Breast epithelium (tissue), 4 donors: ENCODE data around the gene PCBP3. TPM values are rescaled to one million over a fixed set of nuclear protein-coding genes. Genes with fewer than 3 reads are reported as not detected.

ENCODE experiments used
- DNase-seq, 2 donors: peaks; one replicate each; pipeline ENCODE4 v3.0.0-alpha.2; 2019; ENCODE audit warnings: low spot score in 2 of 2
- H3K27ac ChIP-seq, 2 donors: fragments of 200-600 bp; sonication (generic) in 1 of 2; one replicate each; pipeline ENCODE4 v1.5.1; 2016 to 2019; ENCODE audit warnings: mild to moderate bottlenecking in 1 of 2
- H3K27me3 ChIP-seq, 2 donors: fragments of 200-600 bp; sonication (generic) in 1 of 2; one replicate each; pipeline versions ENCODE4 v1.5.1 to v1.6.0; 2017 to 2019; ENCODE audit warnings: control low read depth in 1 of 2, mild to moderate bottlenecking in 1 of 2
- H3K36me3 ChIP-seq: fragments of 200-600 bp; one replicate; pipeline ENCODE4 v1.5.1; 2019
- H3K4me1 ChIP-seq, 2 donors: fragments of 200-600 bp; sonication (generic); one replicate each; pipeline ENCODE4 v1.5.1; 2016 to 2019; ENCODE audit warnings: control low read depth in 1 of 2
- H3K4me3 ChIP-seq, 3 donors: fragments of 200-600 bp; sonication (generic); 1 replicate in 2 of 3; 2 replicates in 1 of 3; pipeline ENCODE4 v1.5.1; 2016 to 2019; ENCODE audit warnings: mild to moderate bottlenecking in 3 of 3, moderate library complexity in 2 of 3
- H3K9me3 ChIP-seq, 2 donors: fragments of 200-600 bp; sonication (generic) in 1 of 2; one replicate each; pipeline ENCODE4 v1.5.1; 2016 to 2019; ENCODE audit warnings: control low read depth in 1 of 2
- CTCF ChIP-seq, 3 donors: fragments of 450-650 bp; IDR thresholded peaks; one replicate each; pipeline ENCODE4 v1.5.1; 2016 to 2017; ENCODE audit warnings: antibody characterized with exemption in 3 of 3, mild to moderate bottlenecking in 3 of 3, moderate library complexity in 3 of 3
- POLR2A ChIP-seq: fragments of 450-650 bp; IDR thresholded peaks from one replicate; pipeline ENCODE4 v1.6.1; 2016; ENCODE audit warnings: antibody characterized with exemption, mild to moderate bottlenecking, moderate library complexity
- POLR2AphosphoS5 ChIP-seq, 3 donors: sonication (generic); formaldehyde crosslinking; IDR thresholded peaks; one replicate each; pipeline ENCODE4 v1.6.1; 2017; ENCODE audit warnings: antibody characterized with exemption in 3 of 3
- intact Hi-C: fragments of 100-400 bp; cut with DNase I; formaldehyde crosslinking; loops from one replicate; pipeline ENCODE4 v1.15.1; 2023; ENCODE audit warnings: low total_unique reads
- total RNA-seq, 3 donors: library from RNA; depleted of rRNA; stranded (reverse); fragments of >200 nt; gene quantifications; one replicate each; pipeline ENCODE4 v1.1.0, GENCODE V29; 2016

Gene PCBP3
- total RNA-seq, 3 donors from 2014 or later: 3.4 to 13.8 (median 4.6) TPM

GRCh38 chr21:45629046-45629981 is 14.2 kb upstream of the PCBP3 start:
- no peak for DNase-seq
- no peaks in the 10 kb centered on the region for H3K4me1 ChIP-seq
- H3K9me3 ChIP-seq: no peaks in the 10 kb centered on the region
- H3K36me3 ChIP-seq: no peaks in the 10 kb centered on the region
- TF ChIP-seq POLR2AphosphoS5 (IDR thresholded peaks at IDR 0.05) (no peak), POLR2A (no peak), CTCF (IDR thresholded peaks at IDR 0.05) (no peak)
- H3K4me3 ChIP-seq: no peak overlapping the region
- H3K27me3 ChIP-seq: peaks cover 0 to 25% of the 10 kb centered on the region in 2 donors
- no peak overlapping the region for H3K27ac ChIP-seq
- intact Hi-C loops: no loop called here

- TF ChIP-seq CTCF (IDR thresholded peaks at IDR 0.05) (no peak), POLR2A (no peak), POLR2AphosphoS5 (IDR thresholded peaks at IDR 0.05) (no peak)
- no peak overlapping the region for H3K4me3 ChIP-seq
- intact Hi-C loops: no loop called here
- H3K27me3 ChIP-seq: peaks cover 0 to 25% of the 10 kb centered on the region in 2 donors
- no peaks in the 10 kb centered on the region for H3K4me1 ChIP-seq
- DNase-seq: peak in 1 of 2 donors; percentile 8
- no peaks in the 10 kb centered on the region for H3K36me3 ChIP-seq
- H3K27ac ChIP-seq: no peak overlapping the region
- no peaks in the 10 kb centered on the region for H3K9me3 ChIP-seq
Measured at GRCh38 chr21:45630066-45630694, 13.3 kb upstream of the PCBP3 start.

GRCh38 chr21:45630876-45631275 is 12.6 kb upstream of the PCBP3 start:
- Histone ChIP-seq H3K36me3 (no peaks in the 10 kb centered on the region), H3K27me3 (peaks cover 0 to 20% of the 10 kb centered on the region in 2 donors), H3K4me1 (no peaks in the 10 kb centered on the region), H3K9me3 (no peaks in the 10 kb centered on the region), H3K27ac (no peak overlapping the region), H3K4me3 (no peak overlapping the region)
- TF ChIP-seq POLR2A (no peak), CTCF (IDR thresholded peaks at IDR 0.05) (no peak), POLR2AphosphoS5 (IDR thresholded peaks at IDR 0.05) (no peak)
- intact Hi-C loops: no loop called here
- peak in 1 of 2 donors; percentile 10 for DNase-seq

GRCh38 chr21:45631540-45631939 is 12.0 kb upstream of the PCBP3 start:
- TF ChIP-seq POLR2AphosphoS5 (IDR thresholded peaks at IDR 0.05) (no peak), POLR2A (no peak), CTCF (IDR thresholded peaks at IDR 0.05) (no peak)
- intact Hi-C loops: no loop called here

GRCh38 chr21:45632160-45632559 is 11.4 kb upstream of the PCBP3 start:
- peaks cover 0 to 27% of the 10 kb centered on the region in 2 donors for H3K27me3 ChIP-seq
- no peak for DNase-seq
- no peak for TF ChIP-seq POLR2AphosphoS5 (IDR thresholded peaks at IDR 0.05)
- no peak for TF ChIP-seq POLR2A
- no peak for TF ChIP-seq CTCF (IDR thresholded peaks at IDR 0.05)
- H3K9me3 ChIP-seq: no peaks in the 10 kb centered on the region
- H3K4me1 ChIP-seq: no peaks in the 10 kb centered on the region
- no peak overlapping the region for H3K4me3 ChIP-seq
- no peaks in the 10 kb centered on the region for H3K36me3 ChIP-seq
- H3K27ac ChIP-seq: no peak overlapping the region
- intact Hi-C loops: no loop called here

More at GRCh38 chr21:45631540-45631939, 12.0 kb upstream of the PCBP3 start:
- no peak overlapping the region for H3K4me3 ChIP-seq
- H3K36me3 ChIP-seq: no peaks in the 10 kb centered on the region
- no peaks in the 10 kb centered on the region for H3K9me3 ChIP-seq
- DNase-seq: peak in 1 of 2 donors; percentile 11
- no peaks in the 10 kb centered on the region for H3K4me1 ChIP-seq
- no peak overlapping the region for H3K27ac ChIP-seq
- peaks cover 0 to 21% of the 10 kb centered on the region in 2 donors for H3K27me3 ChIP-seq
